ENCODE measurements around the gene PRR5L.
"Not testable (repeated sequence)": the region's sequence is repeated elsewhere in the genome, so short reads cannot be mapped to it uniquely, and the experiment has no call there.

Gene PRR5L

DNA sequence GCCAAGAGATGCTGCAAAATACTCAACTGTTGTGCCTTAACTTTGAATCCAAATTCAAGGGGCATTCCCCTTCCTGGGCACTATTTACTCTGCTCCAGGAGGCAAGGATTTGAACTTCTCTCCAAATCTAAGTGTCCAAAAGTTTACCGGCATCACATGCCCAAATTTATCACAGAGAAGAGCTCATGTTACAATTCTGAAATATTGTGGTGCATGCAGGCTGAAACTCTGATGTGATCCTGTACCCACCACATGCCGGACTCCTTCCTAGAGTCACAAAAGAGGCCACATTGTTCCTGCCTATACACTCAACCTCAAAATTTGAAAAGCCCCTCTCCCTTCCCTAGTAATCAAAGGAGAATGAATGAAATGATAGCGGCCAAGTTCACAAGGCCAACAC is 212.7 kb downstream of the PRR5L start:
- H3K4me3 ChIP-seq (ENCODE audit: low read depth, low read length) = peak overlapping the region; percentile 93
- DNase-seq (ENCODE audit: low read depth) = no peak
- in situ Hi-C loops (cut with HindIII; ENCODE audit: low sequenced_read_pairs) = no loop called here
- TF ChIP-seq, protein P1, sequence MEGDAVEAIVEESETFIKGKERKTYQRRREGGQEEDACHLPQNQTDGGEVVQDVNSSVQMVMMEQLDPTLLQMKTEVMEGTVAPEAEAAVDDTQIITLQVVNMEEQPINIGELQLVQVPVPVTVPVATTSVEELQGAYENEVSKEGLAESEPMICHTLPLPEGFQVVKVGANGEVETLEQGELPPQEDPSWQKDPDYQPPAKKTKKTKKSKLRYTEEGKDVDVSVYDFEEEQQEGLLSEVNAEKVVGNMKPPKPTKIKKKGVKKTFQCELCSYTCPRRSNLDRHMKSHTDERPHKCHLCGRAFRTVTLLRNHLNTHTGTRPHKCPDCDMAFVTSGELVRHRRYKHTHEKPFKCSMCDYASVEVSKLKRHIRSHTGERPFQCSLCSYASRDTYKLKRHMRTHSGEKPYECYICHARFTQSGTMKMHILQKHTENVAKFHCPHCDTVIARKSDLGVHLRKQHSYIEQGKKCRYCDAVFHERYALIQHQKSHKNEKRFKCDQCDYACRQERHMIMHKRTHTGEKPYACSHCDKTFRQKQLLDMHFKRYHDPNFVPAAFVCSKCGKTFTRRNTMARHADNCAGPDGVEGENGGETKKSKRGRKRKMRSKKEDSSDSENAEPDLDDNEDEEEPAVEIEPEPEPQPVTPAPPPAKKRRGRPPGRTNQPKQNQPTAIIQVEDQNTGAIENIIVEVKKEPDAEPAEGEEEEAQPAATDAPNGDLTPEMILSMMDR (IDR thresholded peaks at IDR 0.05; ENCODE audit: low read depth, low read length, missing control alignments) = no peak

DNA sequence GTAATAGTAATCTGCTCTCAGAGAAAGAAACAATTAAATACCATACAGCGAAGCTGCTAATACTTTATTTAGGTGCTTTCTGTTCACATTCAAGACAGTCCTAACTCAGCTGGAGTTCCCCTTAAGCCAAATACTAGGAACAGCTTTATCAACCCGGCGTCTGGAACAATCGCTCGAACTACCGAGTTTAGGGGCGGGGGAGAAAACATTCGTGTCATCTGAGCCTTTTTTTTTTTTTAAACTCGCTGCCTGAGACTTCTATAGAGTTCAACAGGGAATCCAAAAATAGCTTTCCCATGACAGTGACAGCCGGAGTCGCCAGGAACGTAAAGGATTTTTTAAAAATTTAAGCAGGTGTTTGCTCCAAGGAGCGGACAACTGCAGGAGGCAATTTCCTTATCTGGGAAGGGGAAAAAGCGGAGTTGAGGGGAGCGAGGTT is 213.1 kb downstream of the PRR5L start:
- DNase-seq (ENCODE audit: low read depth) = no peak
- in situ Hi-C loops (cut with HindIII; ENCODE audit: low sequenced_read_pairs) = no loop called here
- peak overlapping the region; percentile 93 for H3K4me3 ChIP-seq (ENCODE audit: low read depth, low read length)
- TF ChIP-seq, protein P1 (IDR thresholded peaks at IDR 0.05; ENCODE audit: low read depth, low read length, missing control alignments) = no peak

DNA sequence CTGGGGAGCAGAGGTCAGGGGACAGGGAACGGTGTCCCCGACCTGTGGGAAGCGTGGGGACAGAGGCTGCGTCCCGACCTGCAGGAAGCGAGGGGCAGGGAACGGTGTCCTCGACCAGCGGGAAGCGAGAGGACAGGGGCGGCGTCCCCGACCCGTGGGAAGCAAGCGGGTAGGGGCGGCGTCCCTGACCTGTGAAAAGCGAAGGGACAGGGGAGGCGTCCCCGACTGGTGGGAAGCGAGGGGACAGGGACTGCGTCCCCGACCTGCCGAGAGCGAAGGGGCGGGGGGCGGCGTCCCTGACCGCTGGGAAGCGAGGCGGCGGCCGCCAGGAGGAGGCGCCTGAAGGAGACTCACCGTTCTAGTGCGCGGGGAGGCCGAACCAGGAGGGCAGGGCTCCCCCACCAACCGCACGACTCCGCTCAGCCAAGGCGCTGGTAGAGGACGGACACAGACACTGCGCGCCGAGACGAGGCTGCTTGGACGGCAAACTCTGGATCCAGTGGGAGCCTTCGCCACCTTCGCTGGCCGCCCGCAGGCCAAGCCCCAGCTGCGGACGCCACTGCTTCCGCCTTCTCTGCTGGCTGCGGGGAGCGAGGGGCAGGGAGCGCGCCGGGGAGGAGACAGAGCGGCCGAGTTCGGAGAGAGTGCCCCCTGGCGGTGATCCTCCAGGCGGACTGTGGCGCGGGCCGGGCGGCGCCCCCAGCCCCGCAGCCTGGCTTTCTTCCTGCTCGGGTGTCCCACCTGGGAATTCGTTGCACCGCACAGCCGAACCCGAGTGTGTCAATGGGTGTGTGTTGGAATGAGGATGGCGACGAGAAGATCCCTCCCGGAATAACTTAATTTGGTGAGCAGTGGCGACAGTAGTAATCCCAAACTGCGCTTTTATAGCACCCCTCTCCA is 213.9 kb downstream of the PRR5L start, which contains the start of gene TRAF6:
TRAF6 (minus strand) TSS at position 579 of the 900 bp plus-strand sequence. CDS start 8,757 bp downstream, outside the sequence.
- TF ChIP-seq, protein P1 (IDR thresholded peaks at IDR 0.05; ENCODE audit: low read depth, low read length, missing control alignments) = peak; percentile 78
- DNase-seq (ENCODE audit: low read depth) = peak; percentile 57
- H3K4me3 ChIP-seq (ENCODE audit: low read depth, low read length) = peak within 1 kb of the TSS; percentile 93
- in situ Hi-C loops (cut with HindIII; ENCODE audit: low sequenced_read_pairs) = no loop called here

DNA sequence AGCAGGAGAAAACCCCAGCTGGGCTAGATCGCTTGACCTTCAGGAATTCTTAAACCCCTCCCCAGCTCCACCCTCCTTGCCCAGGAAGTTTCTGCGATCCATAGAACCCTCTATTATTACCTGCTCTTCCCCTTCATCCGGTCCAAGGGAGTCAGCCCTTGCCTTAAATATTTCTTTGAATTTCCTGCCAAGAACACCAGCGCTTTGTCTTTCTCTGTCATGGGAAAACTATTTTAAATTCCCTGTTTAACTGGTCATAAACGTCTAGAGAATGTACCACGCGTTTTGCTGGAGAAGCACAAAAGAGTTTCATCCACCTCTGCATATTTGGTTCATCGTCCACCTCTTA is 214.5 kb downstream of the PRR5L start:
- TF ChIP-seq, protein P1 (IDR thresholded peaks at IDR 0.05; ENCODE audit: low read depth, low read length, missing control alignments) = no peak
- in situ Hi-C loops (cut with HindIII; ENCODE audit: low sequenced_read_pairs) = no loop called here
- DNase-seq (ENCODE audit: low read depth) = no peak
- peak overlapping the region; percentile 93 for H3K4me3 ChIP-seq (ENCODE audit: low read depth, low read length)

DNA sequence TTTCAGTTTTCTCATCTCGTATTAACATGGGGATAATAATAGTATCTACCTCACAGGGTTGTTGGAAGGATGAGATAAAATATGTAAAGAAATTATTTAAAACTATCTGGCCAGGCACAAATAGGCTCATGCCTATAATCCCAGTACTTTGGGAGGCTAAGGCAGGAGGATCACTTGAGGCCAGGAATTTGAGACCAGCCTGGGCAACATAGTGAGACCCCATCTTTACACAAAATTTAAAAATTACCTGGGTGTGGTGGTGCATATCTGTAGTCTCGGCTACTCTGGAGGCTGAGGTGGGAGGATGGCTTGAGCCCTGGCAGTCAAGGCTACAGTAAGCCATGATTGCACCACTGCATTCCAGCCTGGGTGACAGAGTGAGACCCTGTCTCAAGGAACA is 215.0 kb downstream of the PRR5L start:
- DNase-seq (ENCODE audit: low read depth); in situ Hi-C loops (cut with HindIII; ENCODE audit: low sequenced_read_pairs): not testable (repeated sequence)
- peak overlapping the region; percentile 93 for H3K4me3 ChIP-seq (ENCODE audit: low read depth, low read length)

DNA sequence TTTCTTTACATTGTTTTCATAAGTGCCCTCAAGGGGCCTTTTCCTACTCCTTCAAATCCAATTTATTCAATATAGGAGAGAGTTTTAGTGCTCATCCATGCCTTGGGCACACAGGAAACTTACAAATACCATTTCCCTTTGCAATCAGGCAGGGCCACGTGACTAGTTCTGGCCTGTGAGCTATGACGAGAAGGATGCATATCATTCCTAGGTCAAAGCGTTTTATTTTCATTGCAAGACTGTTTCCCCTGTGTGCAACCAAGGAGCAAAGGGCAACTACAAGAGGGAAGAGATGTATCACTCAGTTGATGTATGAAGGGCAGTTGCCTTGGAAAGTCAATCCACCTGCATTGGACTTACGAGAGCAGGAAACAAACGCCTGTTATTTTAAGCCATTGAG is 215.9 kb downstream of the PRR5L start:
- in situ Hi-C loops (cut with HindIII; ENCODE audit: low sequenced_read_pairs) = no loop called here
- no peak overlapping the region for H3K4me3 ChIP-seq (ENCODE audit: low read depth, low read length)
- DNase-seq (ENCODE audit: low read depth) = no peak
- TF ChIP-seq, protein P1 (IDR thresholded peaks at IDR 0.05; ENCODE audit: low read depth, low read length, missing control alignments) = no peak

DNA sequence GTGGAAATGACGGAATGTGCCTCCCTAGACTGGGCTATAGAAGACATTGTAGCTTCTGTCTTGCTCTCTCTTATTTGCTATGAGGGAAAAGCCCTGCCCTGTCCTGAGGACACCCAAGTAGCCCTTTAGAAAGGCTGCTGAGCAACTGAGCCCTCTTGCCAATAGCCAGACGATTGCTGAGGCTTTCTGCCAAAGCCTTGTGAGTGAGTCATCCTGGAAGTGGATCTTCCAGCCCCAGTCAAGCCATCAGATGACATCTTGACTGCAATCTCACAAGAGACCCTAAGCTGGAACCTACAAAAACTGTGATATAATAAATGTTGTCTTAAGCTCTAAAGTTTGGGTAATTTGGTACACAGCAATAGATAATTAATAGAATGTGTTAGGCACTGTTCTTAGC is 217.9 kb downstream of the PRR5L start:
- DNase-seq (ENCODE audit: low read depth) = no peak
- H3K4me3 ChIP-seq (ENCODE audit: low read depth, low read length) = no peak overlapping the region
- in situ Hi-C loops (cut with HindIII; ENCODE audit: low sequenced_read_pairs) = no loop called here
- TF ChIP-seq, protein P1 (IDR thresholded peaks at IDR 0.05; ENCODE audit: low read depth, low read length, missing control alignments) = no peak
